ENCODE results near the gene ZNF335. TPM values are rescaled to one million over a fixed set of nuclear protein-coding genes. Genes with fewer than 3 reads are reported as not detected.
A peak's percentile ranks its signal among the peaks of the same experiment; 100 is the strongest.

The ZNF335 gene
- total and polyA plus RNA-seq, 2 of the 13 experiments (the other 11 are each of a cell fraction or from before 2014, with no cell fraction given) = 9.7 to 13.7 TPM

DNA sequence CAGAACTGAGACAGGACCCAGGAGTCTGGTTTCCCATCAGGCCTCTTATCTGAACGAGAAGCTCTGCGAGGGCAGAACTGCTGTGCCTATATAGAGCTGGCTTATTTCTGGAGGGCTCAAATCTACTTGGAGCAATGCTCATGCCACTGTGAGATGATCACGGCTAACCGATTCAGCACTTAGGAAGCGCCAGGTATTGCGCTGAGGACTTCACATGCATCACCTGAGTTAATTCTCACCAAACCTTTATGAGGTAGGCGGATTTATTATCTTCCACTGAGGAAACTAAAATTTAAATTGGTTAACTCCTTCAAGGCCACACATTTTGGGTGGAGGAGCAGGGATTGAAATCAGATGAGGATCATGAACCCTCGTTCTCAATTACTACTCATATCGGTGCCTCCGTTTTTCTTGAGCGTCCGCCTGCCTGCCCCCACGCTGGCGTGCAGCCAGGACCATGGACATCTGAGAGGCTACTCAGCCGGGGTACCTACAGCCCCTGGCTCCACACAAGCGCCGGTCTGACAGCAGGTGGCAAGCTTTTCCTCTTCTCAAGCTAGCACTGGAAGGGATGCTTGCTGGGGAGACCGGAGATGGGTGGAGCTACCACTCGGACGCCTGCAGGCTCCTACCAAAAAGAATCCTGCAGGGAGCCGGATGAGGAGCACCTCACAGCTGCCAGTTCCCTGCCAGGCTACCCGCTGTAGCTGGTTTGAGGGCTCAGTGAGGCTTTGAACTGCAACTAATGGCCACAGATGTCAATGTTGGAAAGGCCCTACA is 38.5 kb downstream of the ZNF335 start (continued):
- TF ChIP-seq MATR3 (CRISPR knock-in tag; IDR thresholded peaks at IDR 0.05) = no peak
- TF ChIP-seq, protein P1, sequence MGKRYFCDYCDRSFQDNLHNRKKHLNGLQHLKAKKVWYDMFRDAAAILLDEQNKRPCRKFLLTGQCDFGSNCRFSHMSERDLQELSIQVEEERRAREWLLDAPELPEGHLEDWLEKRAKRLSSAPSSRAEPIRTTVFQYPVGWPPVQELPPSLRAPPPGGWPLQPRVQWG (CRISPR knock-in tag; IDR thresholded peaks at IDR 0.05; ENCODE audit: borderline replicate concordance, low read depth) = no peak
- no peak; the same call in 1 of the 2 replicates for TF ChIP-seq SMAD3 (CRISPR knock-in tag; IDR thresholded peaks at IDR 0.05)
- TF ChIP-seq RELA (CRISPR knock-in tag; IDR thresholded peaks at IDR 0.05) = peak; percentile 47; the same call in 1 of the 2 replicates
- no peak for TF ChIP-seq ZNF296 (CRISPR knock-in tag; conservative IDR thresholded peaks at IDR 0.05)
- 0 out of 2 replicates have a peak, but pooled peaks have one; percentile 72 for TF ChIP-seq ZNF713 (CRISPR knock-in tag; IDR thresholded peaks at IDR 0.05)
- TF ChIP-seq ZSCAN20 (CRISPR knock-in tag; IDR thresholded peaks at IDR 0.05; ENCODE audit: borderline replicate concordance) = peak; percentile 74; the same call in 1 of the 2 replicates
- no peak for TF ChIP-seq NFKBIZ (CRISPR knock-in tag; IDR thresholded peaks at IDR 0.05)
- TF ChIP-seq ZNF7 (CRISPR knock-in tag; IDR thresholded peaks at IDR 0.05) = no peak
- TF ChIP-seq RARG (CRISPR knock-in tag; IDR thresholded peaks at IDR 0.05; ENCODE audit: low read depth) = no peak; the same call in 1 of the 2 replicates
- TF ChIP-seq, protein P2, sequence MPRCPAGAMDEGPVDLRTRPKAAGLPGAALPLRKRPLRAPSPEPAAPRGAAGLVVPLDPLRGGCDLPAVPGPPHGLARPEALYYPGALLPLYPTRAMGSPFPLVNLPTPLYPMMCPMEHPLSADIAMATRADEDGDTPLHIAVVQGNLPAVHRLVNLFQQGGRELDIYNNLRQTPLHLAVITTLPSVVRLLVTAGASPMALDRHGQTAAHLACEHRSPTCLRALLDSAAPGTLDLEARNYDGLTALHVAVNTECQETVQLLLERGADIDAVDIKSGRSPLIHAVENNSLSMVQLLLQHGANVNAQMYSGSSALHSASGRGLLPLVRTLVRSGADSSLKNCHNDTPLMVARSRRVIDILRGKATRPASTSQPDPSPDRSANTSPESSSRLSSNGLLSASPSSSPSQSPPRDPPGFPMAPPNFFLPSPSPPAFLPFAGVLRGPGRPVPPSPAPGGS (CRISPR knock-in tag; IDR thresholded peaks at IDR 0.05) = no peak
- peak; percentile 51 for TF ChIP-seq ZNF567 (CRISPR knock-in tag; IDR thresholded peaks at IDR 0.05; ENCODE audit: borderline replicate concordance)
- TF ChIP-seq, protein P3, sequence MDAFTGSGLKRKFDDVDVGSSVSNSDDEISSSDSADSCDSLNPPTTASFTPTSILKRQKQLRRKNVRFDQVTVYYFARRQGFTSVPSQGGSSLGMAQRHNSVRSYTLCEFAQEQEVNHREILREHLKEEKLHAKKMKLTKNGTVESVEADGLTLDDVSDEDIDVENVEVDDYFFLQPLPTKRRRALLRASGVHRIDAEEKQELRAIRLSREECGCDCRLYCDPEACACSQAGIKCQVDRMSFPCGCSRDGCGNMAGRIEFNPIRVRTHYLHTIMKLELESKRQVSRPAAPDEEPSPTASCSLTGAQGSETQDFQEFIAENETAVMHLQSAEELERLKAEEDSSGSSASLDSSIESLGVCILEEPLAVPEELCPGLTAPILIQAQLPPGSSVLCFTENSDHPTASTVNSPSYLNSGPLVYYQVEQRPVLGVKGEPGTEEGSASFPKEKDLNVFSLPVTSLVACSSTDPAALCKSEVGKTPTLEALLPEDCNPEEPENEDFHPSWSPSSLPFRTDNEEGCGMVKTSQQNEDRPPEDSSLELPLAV (CRISPR knock-in tag; conservative IDR thresholded peaks at IDR 0.05; ENCODE audit: low read depth) = no peak
- 0 out of 2 replicates have a peak, but pooled peaks have one; percentile 25 for TF ChIP-seq MTA1 (CRISPR knock-in tag; IDR thresholded peaks at IDR 0.05; ENCODE audit: borderline replicate concordance)
- TF ChIP-seq ZNF652 (CRISPR knock-in tag; IDR thresholded peaks at IDR 0.05; ENCODE audit: borderline replicate concordance, low read depth) = peak; percentile 82
- no peak for TF ChIP-seq PLRG1 (conservative IDR thresholded peaks at IDR 0.05)
- TF ChIP-seq STAT5B (CRISPR knock-in tag; IDR thresholded peaks at IDR 0.05) = no peak
- TF ChIP-seq, protein P4, sequence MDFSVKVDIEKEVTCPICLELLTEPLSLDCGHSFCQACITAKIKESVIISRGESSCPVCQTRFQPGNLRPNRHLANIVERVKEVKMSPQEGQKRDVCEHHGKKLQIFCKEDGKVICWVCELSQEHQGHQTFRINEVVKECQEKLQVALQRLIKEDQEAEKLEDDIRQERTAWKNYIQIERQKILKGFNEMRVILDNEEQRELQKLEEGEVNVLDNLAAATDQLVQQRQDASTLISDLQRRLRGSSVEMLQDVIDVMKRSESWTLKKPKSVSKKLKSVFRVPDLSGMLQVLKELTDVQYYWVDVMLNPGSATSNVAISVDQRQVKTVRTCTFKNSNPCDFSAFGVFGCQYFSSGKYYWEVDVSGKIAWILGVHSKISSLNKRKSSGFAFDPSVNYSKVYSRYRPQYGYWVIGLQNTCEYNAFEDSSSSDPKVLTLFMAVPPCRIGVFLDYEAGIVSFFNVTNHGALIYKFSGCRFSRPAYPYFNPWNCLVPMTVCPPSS (IDR thresholded peaks at IDR 0.05) = no peak
- TF ChIP-seq TOPORS (CRISPR knock-in tag; IDR thresholded peaks at IDR 0.05) = no peak
- 0 out of 2 replicates have a peak, but pooled peaks have one; percentile 38 for TF ChIP-seq E2F2 (CRISPR knock-in tag; IDR thresholded peaks at IDR 0.05; ENCODE audit: borderline replicate concordance)
- 0 out of 2 replicates have a peak, but pooled peaks have one; percentile 31 for TF ChIP-seq ZBTB21 (CRISPR knock-in tag; IDR thresholded peaks at IDR 0.05)

All from HepG2 (cell line).